Heart left ventricle (tissue), 13 donors: ENCODE results near the gene ATF4.

ENCODE experiments used
- CTCF ChIP-seq, 12 donors: fragments of 200-600 bp; sonication (generic) in 4 of 12; IDR thresholded peaks; one replicate each; pipeline versions ENCODE4 v1.5.0 to v1.8.0; 2018 to 2022; ENCODE audit warnings: antibody characterized with exemption in 12 of 12, mild to moderate bottlenecking in 5 of 12
- POLR2A ChIP-seq, 2 donors: fragments of 450-650 bp; IDR thresholded peaks; one replicate each; pipeline ENCODE4 v1.6.1; 2017; ENCODE audit warnings: antibody characterized with exemption in 2 of 2, mild to moderate bottlenecking in 2 of 2, moderate library complexity in 2 of 2
- donor health status: ischemic (EF 13 %, LVEDD 7.1; RV severe dilation, severe dysfunction).
- donor health status: DM: no; HTN: yes; CAD: no.
- donor health status: DM: no; HTN: no; CAD: no.
- donor health status: ischemic (EF 25% LVEDD 6.9; RV normal size, moderate dysfunction).
- donor health status: ischemic (EF 25% LVEDD 5.7; RV mildly dilated, moderate dysfunction).
- donor health status: ischemic (EF 35%, LVEDD 5.7; RV mildly dilated, moderate dysfunction).
- donor health status: nonischemic (EF 11% LVEDD 7.7; RV severe dilation, severe dysfunction).
- donor health status: DM: yes; HTN: yes; CAD: no.
- donor health status: PGD.
- donor health status: ischemic (EF 29% LVEDD 5.4; RV normal size, mild dysfunction).
- donor health status: nonischemic (EF 23%, LVEDD 6.1; RV moderate dilation, normal function).

- TF ChIP-seq CTCF (IDR thresholded peaks at IDR 0.05) (no peak), POLR2A (IDR thresholded peaks at IDR 0.05) (no peak)
Observed at GRCh38 chr22:39536711-39537110, 16.3 kb downstream of the ATF4 start.
